22Rv1 (cell line): ENCODE data around the gene IGSF21.

Source experiments
- CTCF ChIP-seq: fragments of 450-650 bp; IDR thresholded peaks from 2 replicates; pipeline ENCODE4 v1.5.1; 2017; ENCODE audit warnings: mild to moderate bottlenecking
- ZFX ChIP-seq: fragments of 450-650 bp; IDR thresholded peaks from 2 replicates; pipeline ENCODE4 v1.6.1; 2017; ENCODE audit warnings: antibody characterized with exemption, borderline replicate concordance

- TF ChIP-seq CTCF (no peak), ZFX (no peak)
Observed at GRCh38 chr1:18201997-18202719, 94.6 kb downstream of the IGSF21 start.
